ENCODE results near the gene RSL1D1.
A peak's percentile ranks its signal among the peaks of the same experiment; 100 is the strongest.
"Not testable (repeated sequence)": the region's sequence is repeated elsewhere in the genome, so short reads cannot be mapped to it uniquely, and the experiment has no call there.

The RSL1D1 gene

DNA sequence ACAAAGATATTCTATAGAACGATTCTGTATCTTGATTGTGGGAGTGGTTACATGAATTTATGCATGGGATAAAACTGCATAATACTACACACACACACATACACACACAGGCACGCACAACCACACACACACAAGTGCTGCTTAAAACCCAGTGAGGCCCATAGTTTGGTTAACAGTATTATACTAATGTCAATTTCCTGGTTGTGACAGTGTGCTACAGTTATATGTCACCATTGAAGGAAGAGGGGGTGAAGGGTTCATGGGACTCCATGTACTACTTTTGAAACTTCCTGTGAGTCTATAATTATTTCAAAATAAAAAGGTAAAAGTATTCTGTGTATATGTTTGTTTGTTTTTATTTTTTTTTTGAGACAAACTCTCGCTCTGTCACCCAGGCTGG is 62.4 kb downstream of the RSL1D1 start:
- TF ChIP-seq CTCF (conservative IDR thresholded peaks at IDR 0.05; ENCODE audit: low read depth), result no peak
- ChIA-PET POLR2A (ENCODE audit: low non-redundant PET) (no interaction called here), CTCF (no interaction called here)
- DNase-seq (ENCODE audit: low spot score), result no peak
- no peak overlapping the region for H3K27ac ChIP-seq

DNA sequence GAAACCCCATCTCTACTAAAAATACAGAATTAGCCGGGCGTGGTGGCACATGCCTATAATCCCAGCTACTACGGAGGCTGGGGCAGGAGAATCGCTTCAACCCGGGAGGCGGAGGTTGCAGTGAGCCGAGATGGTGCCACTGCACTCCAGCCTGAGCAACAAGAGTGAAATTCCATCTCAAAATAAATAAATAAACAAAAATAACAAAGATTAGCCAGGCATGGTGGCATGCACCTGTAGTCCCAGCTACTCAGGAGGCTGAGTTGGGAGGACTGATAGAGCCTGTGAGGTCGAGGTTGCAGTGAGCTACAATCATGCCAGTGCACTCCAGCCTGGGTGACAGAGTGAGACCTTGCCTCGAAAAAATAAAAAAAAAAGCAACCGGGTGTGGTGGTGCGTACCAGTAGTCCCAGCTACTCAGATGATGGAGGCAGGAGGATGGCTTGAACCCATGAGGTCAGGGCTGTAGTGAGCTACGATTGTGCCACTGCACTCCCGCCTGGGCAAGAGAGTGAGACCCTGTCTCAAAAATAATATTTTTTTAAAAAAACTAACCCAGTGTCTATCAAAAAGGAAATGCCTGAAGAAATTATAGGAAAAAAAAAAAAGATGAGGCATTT is 66.3 kb downstream of the RSL1D1 start:
- CTCF ChIA-PET; DNase-seq (ENCODE audit: low spot score): not testable (repeated sequence)
- POLR2A ChIA-PET (ENCODE audit: low non-redundant PET), result interaction anchor here (1.5 kb wide), 1 partner anchor 12 kb away, joined by 4 read pairs; the partner anchor contains the start of gene ZC3H7A
- peak overlapping the region; percentile 83 for H3K27ac ChIP-seq

- peak overlapping the region; percentile 83 for H3K27ac ChIP-seq
- DNase-seq (ENCODE audit: low spot score); POLR2A ChIA-PET (ENCODE audit: low non-redundant PET): not testable (repeated sequence)
- CTCF ChIA-PET, result interaction anchor here (1.1 kb wide), 1 partner anchor 12 kb away, joined by 8 read pairs; the partner anchor contains the start of gene ZC3H7A
Observed at GRCh38 chr16:11784381-11784780, 67.0 kb downstream of the RSL1D1 start.

DNA sequence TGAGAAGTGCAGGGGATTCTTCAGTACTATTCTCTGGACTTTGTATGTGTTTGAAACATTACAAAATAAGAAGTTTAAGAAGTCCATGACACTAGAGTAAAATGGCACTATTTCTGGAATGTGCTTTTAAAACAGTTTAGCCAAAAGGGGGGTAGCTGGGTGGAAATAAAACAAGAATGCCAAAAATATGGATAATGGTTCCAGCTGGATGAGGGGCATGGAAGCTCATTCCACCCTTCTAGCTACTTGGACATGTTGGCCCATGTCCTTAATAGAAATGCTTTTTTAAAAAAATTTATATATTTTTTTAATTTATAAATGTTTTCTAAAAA is 67.3 kb downstream of the RSL1D1 start:
- ChIA-PET CTCF (interaction anchor here (1.1 kb wide), 1 partner anchor 13 kb away, joined by 8 read pairs; the partner anchor contains the start of gene ZC3H7A), POLR2A (ENCODE audit: low non-redundant PET) (no interaction called here)
- no peak for DNase-seq (ENCODE audit: low spot score)
- TF ChIP-seq CTCF (conservative IDR thresholded peaks at IDR 0.05; ENCODE audit: low read depth), result no peak
- H3K27ac ChIP-seq, result peak overlapping the region; percentile 83

All from RWPE1 (cell line).